HG03135 (cell line): ENCODE results near the gene RAMP2.
"Not testable (repeated sequence)": the region's sequence is repeated elsewhere in the genome, so short reads cannot be mapped to it uniquely, and the experiment has no call there.

Experiments
- ATAC-seq: cut with Tn5 transposase; IDR thresholded peaks from one replicate; pipeline ENCODE4 v1.9.1; 2021; ENCODE audit warnings: mild to moderate bottlenecking, moderate library complexity; ENCODE audit not compliant: unreplicated experiment

RAMP2 gene

DNA sequence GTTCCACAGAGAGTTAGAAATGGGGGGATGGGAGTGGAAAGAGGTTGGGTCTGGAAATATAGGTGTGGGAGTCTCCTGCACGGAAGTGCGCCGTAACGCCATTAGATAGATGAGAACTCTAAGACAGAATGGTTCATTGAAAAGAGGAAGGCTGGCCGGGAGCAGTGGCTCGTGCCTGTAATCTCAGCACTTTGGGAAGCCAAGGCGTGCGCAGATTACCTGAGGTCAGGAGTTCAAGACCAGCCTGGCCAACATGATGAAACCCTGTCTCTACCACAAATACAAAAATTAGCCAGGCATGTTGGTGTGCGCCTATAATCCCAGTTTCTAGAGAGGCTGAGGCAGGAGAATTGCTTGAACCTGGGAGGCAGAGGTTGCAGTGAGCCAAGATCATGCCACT is 7.0 kb downstream of the RAMP2 start:
- ATAC-seq = not testable (repeated sequence)

GRCh38 chr17:42769964-42770363 is 8.9 kb downstream of the RAMP2 start:
- not testable (repeated sequence) for ATAC-seq

- ATAC-seq = peak; percentile 20
Observed at GRCh38 chr17:42772945-42773289, 11.9 kb downstream of the RAMP2 start.

GRCh38 chr17:42773290-42774035 is 12.4 kb downstream of the RAMP2 start, which contains the start of gene VPS25:
Gene VPS25 (plus strand): TSS chr17:42773449. CDS start chr17:42773476, 27 bp downstream.
- peak; percentile 56 for ATAC-seq

DNA sequence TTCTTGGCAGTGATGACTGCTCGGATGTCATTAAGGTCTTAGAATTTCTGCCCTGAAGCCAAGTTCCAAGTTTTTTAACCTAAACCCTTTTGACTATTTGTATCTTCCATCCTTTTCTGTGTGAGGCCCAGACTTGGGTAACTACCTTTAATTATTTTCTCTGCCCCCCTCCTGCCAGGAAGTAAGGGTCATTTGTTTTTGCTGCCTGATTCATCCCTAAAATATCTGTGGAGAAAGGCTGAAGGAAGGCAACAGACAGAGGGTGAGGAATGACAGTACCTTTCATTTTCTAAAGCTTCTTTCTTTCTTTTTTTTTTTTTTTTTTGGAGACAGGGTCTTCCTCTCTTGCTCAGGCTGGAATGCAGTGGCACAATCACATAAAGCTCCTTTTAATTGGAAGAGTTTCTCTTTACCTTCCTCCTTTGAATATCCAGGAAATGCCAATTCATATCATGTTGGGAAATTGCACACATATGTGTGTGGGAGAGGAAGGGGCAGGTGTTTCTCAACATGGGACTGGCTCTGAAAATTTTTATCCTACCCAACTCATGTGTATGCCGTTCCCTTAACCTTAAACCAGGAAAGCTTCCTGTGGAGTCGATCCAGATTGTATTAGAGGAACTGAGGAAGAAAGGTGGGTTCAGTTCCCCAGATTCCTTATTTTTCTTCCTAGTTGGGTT is 13.2 kb downstream of the RAMP2 start:
- ATAC-seq = no peak

DNA sequence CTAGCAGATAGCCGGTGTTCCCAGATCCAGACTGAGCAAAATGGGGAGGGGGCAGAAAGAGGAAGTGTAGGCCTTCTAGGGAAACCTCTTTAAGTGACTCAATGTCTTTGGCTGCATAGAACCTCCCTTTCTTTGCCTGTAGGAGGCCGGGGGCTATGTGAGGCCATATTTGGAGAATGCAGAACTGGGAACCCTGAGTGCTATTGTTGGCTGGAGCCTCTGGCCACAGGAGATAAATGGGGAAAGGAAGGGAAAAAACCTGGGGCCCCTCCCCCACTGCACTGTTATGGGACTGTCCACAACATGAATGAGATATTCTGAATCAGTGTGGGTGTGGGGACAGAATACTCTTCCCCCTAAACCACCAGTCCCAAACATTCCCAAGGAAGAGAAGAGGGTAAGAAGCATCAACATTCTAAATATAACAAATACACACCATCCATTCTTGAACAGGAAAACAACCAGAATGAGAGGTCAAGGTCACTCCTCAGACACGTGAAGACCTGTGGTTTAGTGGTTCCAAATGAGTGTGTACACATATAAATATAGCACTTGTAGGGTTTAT is 14.6 kb downstream of the RAMP2 start:
- no peak for ATAC-seq

DNA sequence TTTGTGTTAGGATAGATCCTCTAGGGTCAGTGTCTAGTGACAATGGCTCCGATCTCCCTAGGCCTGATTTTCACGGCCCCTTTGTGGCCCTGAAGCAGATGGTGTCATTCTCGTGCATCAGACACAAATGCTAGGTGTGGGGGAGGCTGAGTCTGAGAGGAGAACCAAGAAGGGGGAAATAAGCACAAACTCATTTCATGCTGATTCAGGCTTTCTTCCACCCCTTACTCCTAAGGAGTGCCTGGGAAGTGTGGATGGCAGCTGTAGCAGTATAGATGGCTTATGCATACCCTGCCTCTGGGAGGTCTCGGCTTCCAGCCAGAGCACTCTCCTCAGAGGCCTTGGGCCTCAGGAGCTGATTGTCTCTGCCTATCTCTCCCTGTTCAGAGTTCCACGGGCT is 17.5 kb downstream of the RAMP2 start:
- ATAC-seq = no peak

DNA sequence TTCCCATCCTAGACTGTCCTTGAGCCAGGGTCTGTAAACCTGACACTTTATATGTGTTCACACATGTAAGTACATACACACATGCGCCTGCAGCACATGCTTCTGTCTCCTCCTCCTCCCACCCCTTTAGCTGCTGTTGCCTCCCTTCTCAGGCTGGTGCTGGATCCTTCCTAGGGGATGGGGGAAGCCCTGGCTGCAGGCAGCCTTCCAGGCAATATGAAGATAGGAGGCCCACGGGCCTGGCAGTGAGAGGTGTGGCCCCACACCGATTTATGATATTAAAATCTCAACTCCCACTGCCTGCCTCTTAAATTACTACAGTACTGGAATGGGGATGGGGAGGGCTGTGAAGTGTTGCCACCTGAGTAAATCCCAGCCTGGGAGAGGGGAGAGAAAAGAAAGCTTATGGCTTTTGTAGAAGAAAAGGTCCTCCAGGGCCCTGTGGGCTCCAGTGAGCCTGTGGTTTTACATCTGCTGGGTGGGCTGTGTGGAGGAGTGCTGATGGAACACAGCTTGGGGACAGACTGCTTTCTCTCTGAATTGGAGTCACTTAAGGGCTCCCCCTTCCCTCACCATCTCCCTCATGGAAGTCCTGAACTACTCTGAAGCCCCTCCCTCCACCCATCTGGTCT is 18.4 kb downstream of the RAMP2 start:
- ATAC-seq = no peak

- no peak for ATAC-seq
Observed at GRCh38 chr17:42779936-42780850, 19.2 kb downstream of the RAMP2 start, which contains the start of gene WNK4. Gene WNK4 (plus strand): TSS chr17:42780610. CDS start chr17:42780699, 89 bp downstream.

DNA sequence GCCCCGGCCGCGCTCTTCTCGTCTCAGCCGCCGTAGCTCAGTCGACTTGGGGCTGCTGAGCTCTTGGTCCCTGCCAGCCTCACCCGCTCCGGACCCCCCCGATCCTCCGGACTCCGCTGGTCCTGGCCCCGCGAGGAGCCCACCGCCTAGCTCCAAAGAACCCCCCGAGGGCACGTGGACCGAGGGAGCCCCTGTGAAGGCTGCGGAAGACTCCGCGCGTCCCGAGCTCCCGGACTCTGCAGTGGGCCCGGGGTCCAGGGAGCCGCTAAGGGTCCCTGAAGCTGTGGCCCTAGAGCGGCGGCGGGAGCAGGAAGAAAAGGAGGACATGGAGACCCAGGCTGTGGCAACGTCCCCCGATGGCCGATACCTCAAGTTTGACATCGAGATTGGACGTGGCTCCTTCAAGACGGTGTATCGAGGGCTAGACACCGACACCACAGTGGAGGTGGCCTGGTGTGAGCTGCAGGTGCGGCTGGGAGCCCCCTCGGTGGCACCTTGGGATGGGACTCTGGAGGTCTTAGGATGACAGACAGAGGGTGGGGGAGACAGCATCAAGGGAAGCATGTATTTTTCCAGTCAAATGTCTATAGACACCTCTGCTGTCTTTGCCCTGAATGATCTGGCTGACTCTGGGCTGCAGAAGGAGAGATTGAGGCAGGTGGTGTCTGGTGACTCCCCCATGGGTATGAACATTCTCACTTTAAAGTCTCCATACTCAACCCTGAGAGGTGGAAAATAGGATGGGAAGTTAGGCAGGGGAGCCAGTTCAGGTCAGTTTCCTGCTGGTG is 20.0 kb downstream of the RAMP2 start:
- ATAC-seq = no peak

DNA sequence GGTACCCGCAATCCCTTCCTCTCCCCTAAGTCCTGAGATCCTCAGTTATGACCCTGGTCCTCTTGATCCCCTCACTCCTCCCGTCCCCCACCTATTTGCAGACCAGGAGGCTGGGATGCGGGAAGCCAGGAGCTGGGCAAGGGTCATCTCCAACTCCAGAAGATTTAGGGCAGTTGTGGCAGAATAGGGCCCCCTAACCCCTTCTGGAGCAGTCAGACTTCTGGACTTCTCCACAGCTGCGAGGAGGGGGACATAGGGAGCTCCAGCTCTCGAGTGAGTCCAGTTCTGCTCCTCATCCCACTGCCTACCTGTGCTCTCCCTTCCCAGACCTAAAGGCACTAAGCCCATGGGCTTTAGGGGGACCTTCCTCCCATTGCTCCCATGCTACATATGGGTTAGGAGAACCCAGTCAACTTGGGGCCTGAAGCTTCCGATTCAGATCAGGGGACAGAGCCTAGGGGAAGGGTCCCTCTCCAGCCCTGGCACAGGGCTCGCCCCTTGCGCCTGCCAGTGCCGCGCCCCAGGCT is 20.7 kb downstream of the RAMP2 start:
- no peak for ATAC-seq

- ATAC-seq = no peak
Observed at GRCh38 chr17:42782166-42783061, 21.4 kb downstream of the RAMP2 start.

GRCh38 chr17:42783062-42783790 is 22.2 kb downstream of the RAMP2 start:
- no peak for ATAC-seq

- no peak for ATAC-seq
Observed at GRCh38 chr17:42783791-42784138, 22.7 kb downstream of the RAMP2 start.

DNA sequence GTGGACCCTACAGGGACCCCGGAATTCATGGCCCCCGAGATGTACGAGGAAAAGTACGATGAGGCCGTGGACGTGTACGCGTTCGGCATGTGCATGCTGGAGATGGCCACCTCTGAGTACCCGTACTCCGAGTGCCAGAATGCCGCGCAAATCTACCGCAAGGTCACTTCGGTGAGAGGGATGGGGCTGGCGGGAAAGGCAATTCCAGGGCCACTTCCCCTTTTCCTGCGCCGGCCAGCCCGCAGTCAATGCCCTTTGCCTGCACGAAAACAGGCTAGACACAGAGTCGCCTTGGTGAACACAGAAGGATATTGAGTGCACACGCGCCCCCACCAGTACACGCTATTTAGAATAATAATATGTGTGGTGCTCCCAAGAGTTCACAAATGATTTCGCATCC is 23.4 kb downstream of the RAMP2 start:
- no peak for ATAC-seq

- ATAC-seq = no peak
Observed at GRCh38 chr17:42784811-42785592, 24.0 kb downstream of the RAMP2 start.

DNA sequence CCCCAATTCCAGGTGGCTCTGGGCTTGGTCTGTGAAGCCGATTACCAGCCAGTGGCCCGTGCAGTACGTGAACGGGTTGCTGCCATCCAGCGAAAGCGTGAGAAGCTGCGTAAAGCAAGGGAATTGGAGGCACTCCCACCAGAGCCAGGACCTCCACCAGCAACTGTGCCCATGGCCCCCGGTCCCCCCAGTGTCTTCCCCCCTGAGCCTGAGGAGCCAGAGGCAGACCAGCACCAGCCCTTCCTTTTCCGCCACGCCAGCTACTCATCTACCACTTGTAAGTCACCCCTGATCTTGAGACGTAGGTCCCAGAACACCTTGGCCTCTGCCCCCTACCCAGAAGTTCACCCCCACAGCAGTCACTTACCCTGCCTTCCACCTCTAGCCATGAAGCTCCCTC is 26.2 kb downstream of the RAMP2 start:
- ATAC-seq = no peak
